Kidney epithelial cell (primary cell): ENCODE results near the gene BMP10. TPM values are rescaled to one million over a fixed set of nuclear protein-coding genes. Genes with fewer than 3 reads are reported as not detected.

Experiments used
- DNase-seq: peaks from one replicate; pipeline ENCODE4 v3.0.0-alpha.2; 2010; ENCODE audit warnings: low read depth
- H3K27me3 ChIP-seq: 2 replicates; pipeline ENCODE4 v1.6.0; 2011; ENCODE audit warnings: low read length; ENCODE audit not compliant: control insufficient read depth, insufficient read depth
- H3K36me3 ChIP-seq: 2 replicates; pipeline ENCODE4 v1.5.1; 2011; ENCODE audit warnings: low read length; ENCODE audit not compliant: control insufficient read depth, insufficient read depth
- H3K4me3 ChIP-seq: 2 replicates; pipeline ENCODE4 v1.5.1; 2011; ENCODE audit warnings: low read depth, mild to moderate bottlenecking, control low read depth, low read length
- total RNA-seq: library from RNA; depleted of rRNA; stranded (reverse); fragments of >200 nt; gene quantifications from 2 replicates; pipeline ENCODE4 v1.2.3, GENCODE V29; 2015
- TF ChIP-seq, protein P1 (sequence below): IDR thresholded peaks from 2 replicates; pipeline ENCODE4 v1.5.1; 2011; ENCODE audit warnings: mild to moderate bottlenecking, moderate library complexity, low read length, control low read depth, inconsistent platforms; ENCODE audit not compliant: insufficient read depth, poor library complexity, severe bottlenecking

Gene BMP10
- total RNA-seq, 1 donor from 2014 or later = not detected

DNA sequence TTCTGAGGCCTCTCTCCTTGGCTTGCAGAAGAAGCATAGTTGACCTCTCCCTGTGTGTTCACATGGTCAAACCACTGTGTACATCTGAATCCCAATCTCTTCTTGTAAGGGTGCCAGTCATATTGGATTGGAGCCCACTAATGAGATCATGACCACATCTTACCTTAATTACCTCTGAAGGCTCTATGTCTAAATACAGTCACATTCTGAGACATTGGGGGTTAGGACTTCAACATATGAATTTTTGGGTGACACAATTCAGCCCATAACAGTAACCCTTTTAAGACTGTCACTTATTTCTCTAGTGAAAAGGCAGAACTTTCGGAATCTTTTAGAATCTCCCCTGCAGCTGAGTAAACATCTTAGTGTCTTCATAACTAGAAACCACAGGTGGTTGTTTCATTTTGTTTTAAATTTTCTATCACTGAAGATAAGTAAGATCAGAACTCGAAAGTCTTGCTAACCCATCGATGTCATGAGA lies 33.3 kb downstream of the BMP10 start:
- TF ChIP-seq, protein P1, sequence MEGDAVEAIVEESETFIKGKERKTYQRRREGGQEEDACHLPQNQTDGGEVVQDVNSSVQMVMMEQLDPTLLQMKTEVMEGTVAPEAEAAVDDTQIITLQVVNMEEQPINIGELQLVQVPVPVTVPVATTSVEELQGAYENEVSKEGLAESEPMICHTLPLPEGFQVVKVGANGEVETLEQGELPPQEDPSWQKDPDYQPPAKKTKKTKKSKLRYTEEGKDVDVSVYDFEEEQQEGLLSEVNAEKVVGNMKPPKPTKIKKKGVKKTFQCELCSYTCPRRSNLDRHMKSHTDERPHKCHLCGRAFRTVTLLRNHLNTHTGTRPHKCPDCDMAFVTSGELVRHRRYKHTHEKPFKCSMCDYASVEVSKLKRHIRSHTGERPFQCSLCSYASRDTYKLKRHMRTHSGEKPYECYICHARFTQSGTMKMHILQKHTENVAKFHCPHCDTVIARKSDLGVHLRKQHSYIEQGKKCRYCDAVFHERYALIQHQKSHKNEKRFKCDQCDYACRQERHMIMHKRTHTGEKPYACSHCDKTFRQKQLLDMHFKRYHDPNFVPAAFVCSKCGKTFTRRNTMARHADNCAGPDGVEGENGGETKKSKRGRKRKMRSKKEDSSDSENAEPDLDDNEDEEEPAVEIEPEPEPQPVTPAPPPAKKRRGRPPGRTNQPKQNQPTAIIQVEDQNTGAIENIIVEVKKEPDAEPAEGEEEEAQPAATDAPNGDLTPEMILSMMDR = no peak
- Histone ChIP-seq H3K27me3 (no peaks in the 10 kb centered on the region), H3K4me3 (no peak overlapping the region), H3K36me3 (no peaks in the 10 kb centered on the region)
- DNase-seq = no peak

DNA sequence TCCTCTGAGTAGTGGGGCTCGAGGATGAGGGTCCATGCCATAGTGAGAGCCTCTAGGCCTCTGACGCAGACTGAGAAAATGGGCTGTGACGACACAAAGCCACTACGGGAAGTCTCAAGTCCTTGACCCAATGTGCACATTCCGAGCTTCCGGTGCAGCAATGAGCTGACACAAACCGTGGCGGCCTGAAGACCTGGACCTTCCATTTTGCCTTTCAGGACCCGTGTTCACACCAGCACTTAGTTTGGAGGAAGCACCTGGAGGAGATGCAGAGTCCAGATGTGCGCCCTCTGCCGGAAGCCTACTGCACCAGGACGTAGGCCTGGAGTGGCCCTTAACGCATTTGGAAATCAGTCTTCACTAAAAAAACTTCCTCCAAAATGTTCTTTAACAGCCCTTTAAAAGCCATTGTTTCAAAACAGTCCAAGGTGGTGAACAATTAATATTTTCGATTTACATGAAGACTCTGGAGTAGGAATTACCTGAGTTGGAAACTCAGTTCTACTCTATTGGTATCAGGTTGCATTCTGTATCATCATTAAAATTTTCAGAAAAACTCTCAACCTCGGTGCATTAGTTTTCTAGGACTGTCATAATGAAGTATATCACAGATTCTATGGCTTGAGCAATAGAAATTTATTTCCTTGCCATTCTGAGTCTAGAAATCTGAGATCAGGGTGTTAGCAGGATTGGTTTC lies 33.9 kb downstream of the BMP10 start:
- TF ChIP-seq, protein P1 = peak; percentile 61
- Histone ChIP-seq H3K27me3 (no peaks in the 10 kb centered on the region), H3K4me3 (no peak overlapping the region), H3K36me3 (no peaks in the 10 kb centered on the region)
- DNase-seq = no peak

DNA sequence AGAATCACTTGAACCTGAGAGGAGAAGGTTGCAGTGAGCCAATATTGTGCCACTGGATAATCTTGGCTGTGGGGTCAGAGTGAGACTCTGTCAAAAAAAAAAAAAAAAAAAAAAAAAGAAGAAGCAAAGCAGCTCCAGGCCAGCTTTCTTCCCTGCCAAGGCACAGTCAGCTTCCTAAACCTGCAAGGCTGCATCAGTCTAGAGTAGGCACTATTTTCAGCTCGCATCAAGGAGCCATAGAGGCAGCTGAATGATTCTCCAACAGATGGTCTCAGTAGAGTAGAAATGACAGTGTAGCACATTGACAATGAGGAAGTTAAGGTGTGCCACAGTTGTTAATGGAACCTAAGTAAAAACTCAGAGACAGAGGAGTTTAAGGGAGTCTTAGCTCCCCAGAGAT lies 35.6 kb downstream of the BMP10 start:
- no peaks in the 10 kb centered on the region for H3K27me3 ChIP-seq
- DNase-seq = no peak
- H3K36me3 ChIP-seq = no peaks in the 10 kb centered on the region
- TF ChIP-seq, protein P1 = no peak
- H3K4me3 ChIP-seq = no peak overlapping the region

DNA sequence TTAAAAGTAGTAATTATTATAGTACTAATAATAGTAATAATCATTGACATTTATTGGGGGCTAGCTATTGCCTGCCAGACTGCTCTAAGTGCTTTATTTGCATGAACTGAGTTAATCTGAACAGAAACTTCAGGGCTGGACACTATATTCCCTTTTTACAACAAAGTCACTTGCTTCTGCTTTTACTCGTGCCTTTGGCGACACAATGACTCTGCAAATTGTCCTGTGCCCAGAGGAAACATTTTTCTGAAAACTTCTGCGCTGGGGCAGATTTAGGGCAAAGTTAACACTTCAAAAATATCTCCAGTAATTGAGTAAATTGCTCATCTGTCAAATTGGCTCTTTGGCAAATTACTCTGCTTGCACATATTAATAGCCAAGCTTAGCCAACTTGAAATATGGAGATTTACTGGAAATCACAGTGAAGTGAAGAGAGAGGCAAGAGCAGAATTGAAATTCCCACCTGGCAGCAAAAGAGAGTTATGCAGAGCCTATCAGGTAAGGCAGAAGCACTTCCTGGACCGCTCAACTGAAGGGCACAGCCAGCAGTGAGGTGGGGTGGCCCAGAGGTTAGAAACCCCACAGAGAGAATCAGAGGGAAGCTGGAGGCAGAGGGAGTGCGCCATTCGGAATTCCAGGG lies 36.3 kb downstream of the BMP10 start:
- DNase-seq = no peak
- Histone ChIP-seq H3K4me3 (no peak overlapping the region), H3K27me3 (no peaks in the 10 kb centered on the region), H3K36me3 (no peaks in the 10 kb centered on the region)
- TF ChIP-seq, protein P1 = no peak

DNA sequence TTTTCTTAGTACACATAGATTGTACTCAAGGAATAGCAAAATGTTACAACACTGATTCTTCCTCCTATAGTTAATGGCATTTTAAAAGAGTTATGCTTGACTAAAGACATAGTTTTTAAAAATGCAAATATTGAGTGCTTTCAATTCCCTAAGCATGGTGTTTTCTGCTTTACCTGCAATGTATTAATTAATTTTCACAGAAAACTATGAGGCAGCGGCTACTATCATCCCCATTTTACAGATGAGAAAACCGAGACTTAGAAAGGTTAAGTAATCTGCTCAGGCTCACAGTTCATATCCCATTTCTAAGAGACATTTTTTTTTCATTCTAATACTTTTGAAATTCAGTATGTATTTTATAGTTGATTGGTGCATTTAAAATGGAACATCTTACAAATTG lies 38.0 kb downstream of the BMP10 start:
- TF ChIP-seq, protein P1 = no peak
- Histone ChIP-seq H3K36me3 (no peaks in the 10 kb centered on the region), H3K27me3 (no peaks in the 10 kb centered on the region), H3K4me3 (no peak overlapping the region)
- DNase-seq = no peak
